ENCODE results near the gene NARS2. TPM values are rescaled to one million over a fixed set of nuclear protein-coding genes. Genes with fewer than 3 reads are reported as not detected.
"Not testable (repeated sequence)": the region's sequence is repeated elsewhere in the genome, so short reads cannot be mapped to it uniquely, and the experiment has no call there.

NARS2 gene
- total and polyA plus RNA-seq, 9 donors, result 13.2 to 24.5 (median 17.1) TPM

DNA sequence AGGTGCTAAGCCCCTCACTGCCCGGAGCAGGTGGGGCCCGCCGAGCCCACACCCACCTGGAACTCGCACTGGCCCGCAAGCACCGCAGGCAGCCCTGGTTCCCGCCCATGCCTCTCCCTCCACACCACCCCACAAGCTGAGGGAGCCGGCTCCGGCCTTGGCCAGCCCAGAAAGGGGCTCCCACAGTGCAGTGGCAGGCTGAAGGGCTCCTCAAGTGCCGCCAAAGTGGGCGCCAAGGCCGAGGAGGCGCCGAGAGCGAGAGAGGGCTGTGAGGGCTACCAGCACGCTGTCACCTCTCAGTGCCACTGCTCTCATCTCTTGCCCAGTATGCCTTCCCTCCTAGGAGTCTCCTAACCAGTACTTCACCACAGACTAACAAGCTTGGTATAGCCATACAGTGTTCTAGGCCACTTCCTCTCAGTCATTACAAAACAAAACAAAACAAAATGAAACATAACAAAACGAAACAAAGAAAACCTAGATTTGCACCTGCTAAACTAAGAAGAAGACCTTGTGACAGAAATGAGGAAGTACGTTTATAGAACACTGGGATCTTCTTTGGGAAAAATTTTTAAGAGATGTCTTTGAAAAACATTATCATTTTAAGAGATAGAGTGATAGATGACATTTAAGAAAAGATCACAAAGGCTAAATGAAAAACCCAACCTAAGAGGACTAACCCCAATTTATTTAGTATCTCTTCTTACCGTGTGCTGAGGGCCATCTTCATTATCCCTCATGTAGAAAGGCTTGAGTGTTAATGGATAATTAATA is 109.3 kb downstream of the NARS2 start:
- TF ChIP-seq POLR2A (IDR thresholded peaks at IDR 0.05) (no peak), EP300 (IDR thresholded peaks at IDR 0.05) (no peak)
- TF ChIP-seq, protein P1, sequence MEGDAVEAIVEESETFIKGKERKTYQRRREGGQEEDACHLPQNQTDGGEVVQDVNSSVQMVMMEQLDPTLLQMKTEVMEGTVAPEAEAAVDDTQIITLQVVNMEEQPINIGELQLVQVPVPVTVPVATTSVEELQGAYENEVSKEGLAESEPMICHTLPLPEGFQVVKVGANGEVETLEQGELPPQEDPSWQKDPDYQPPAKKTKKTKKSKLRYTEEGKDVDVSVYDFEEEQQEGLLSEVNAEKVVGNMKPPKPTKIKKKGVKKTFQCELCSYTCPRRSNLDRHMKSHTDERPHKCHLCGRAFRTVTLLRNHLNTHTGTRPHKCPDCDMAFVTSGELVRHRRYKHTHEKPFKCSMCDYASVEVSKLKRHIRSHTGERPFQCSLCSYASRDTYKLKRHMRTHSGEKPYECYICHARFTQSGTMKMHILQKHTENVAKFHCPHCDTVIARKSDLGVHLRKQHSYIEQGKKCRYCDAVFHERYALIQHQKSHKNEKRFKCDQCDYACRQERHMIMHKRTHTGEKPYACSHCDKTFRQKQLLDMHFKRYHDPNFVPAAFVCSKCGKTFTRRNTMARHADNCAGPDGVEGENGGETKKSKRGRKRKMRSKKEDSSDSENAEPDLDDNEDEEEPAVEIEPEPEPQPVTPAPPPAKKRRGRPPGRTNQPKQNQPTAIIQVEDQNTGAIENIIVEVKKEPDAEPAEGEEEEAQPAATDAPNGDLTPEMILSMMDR (IDR thresholded peaks at IDR 0.05), result no peak
- H3K9me3 ChIP-seq, result no peaks in the 10 kb centered on the region
- no peak for DNase-seq
- no peaks in the 10 kb centered on the region for H3K27me3 ChIP-seq
- no peak overlapping the region for H3K27ac ChIP-seq
- intact Hi-C loops (cut with DNase I), result no loop called here
- WGBS, 3 donors, result 92 to 96% (median 96%) methylated on average over 16 to 19 of the region's 19 CpGs
- H3K36me3 ChIP-seq, result no peaks in the 10 kb centered on the region
- no peaks in the 10 kb centered on the region for H3K4me1 ChIP-seq (ENCODE audit: insufficient read depth)
- H3K4me3 ChIP-seq, result no peak overlapping the region

DNA sequence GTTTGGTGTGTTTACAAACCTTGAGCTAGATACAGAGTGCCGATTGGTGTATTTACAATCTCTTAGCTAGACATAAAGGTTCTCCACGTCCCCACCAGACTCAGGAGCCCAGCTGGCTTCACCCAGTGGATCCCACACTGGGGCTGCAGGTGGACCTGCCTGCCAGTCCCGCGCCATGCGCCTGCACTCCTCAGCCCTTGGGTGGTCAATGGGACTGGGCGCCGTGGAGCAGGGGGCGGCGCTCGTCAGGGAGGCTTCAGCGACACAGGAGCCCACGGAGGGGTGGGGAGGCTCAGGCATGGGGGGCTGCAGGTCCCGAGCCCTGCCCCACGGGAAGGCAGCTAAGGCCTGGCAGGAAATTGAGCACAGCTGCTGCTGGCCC is 109.9 kb downstream of the NARS2 start:
- H3K4me1 ChIP-seq (ENCODE audit: insufficient read depth); H3K27ac ChIP-seq; H3K27me3 ChIP-seq; intact Hi-C loops (cut with DNase I); H3K4me3 ChIP-seq; H3K9me3 ChIP-seq; H3K36me3 ChIP-seq; DNase-seq: not testable (repeated sequence)
- 90 to 96% (median 94%) methylated on average over 13 to 14 of the region's 14 CpGs for WGBS, 3 donors

DNA sequence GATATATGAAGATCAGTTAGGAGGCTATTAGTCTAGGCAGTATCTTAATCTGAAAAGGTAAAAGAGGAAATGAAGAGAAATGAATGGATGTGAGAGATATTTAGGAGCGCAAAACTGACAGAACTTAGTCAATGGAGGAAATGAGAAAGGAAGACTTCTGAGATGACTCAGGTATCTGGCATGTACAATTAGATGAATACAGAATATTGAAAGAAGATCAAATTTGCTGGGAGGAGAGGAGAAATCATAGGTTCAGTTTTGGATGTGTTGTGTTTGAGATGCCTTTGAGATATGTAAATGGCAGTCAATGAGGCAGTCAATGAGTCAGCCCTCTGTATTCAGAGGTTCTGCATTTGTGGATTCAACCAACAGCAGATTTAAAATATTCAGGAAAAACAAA is 114.2 kb downstream of the NARS2 start:
- no peak overlapping the region for H3K4me3 ChIP-seq
- TF ChIP-seq EP300 (IDR thresholded peaks at IDR 0.05) (no peak), POLR2A (IDR thresholded peaks at IDR 0.05) (no peak)
- TF ChIP-seq, protein P1 (IDR thresholded peaks at IDR 0.05), result no peak
- DNase-seq, result no peak
- H3K4me1 ChIP-seq (ENCODE audit: insufficient read depth), result no peaks in the 10 kb centered on the region
- no peak overlapping the region for H3K27ac ChIP-seq
- H3K36me3 ChIP-seq, result no peaks in the 10 kb centered on the region
- no peaks in the 10 kb centered on the region for H3K27me3 ChIP-seq
- H3K9me3 ChIP-seq, result no peaks in the 10 kb centered on the region
- 94 to 96% (median 95%) methylated on average over 1 of the region's 1 CpG for WGBS, 3 donors
- intact Hi-C loops (cut with DNase I), result no loop called here

DNA sequence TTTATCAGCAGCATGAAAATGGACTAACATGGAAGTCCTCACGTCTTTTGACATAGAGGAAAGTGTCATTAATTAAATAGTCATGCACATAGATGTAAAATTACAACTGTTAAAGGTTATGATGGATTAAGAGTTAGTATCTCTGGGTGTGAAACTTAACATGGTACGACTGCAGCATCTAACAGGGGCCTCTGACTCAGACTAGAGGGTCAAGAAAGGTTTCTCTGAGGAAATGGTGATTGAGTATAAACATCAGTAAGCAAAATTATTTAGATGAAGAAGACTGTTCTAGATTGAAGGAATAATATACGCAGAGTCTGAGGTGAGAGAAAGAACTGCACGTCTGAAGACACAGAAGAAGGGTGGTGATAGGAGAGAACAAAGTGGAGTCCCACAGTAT is 114.9 kb downstream of the NARS2 start:
- WGBS, 3 donors, result 95 to 97% (median 96%) methylated on average over 4 of the region's 4 CpGs
- intact Hi-C loops (cut with DNase I), result no loop called here

DNA sequence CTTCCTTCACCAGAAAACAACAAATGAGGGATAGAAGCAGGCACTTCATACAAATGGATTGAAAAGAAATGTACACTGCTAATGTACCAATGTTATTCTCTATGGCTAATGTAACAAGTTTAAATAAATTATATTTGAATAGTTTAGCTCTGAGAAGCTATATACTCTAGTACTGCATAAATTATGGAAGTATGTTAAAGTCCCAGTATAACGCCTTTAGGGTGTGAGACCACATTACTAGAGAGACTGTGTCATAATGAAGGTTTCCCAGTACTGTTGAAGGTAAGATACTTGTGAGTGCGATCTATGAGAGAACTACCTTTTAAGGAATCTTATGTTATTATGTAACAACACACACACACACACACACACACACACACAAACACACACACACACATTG is 117.2 kb downstream of the NARS2 start:
- intact Hi-C loops (cut with DNase I), result no loop called here
- no peaks in the 10 kb centered on the region for H3K36me3 ChIP-seq
- H3K4me1 ChIP-seq (ENCODE audit: insufficient read depth), result no peaks in the 10 kb centered on the region
- WGBS, 3 donors, result 69 to 99% (median 74%) methylated on average over 2 of the region's 2 CpGs
- H3K27ac ChIP-seq, result no peak overlapping the region
- H3K4me3 ChIP-seq, result no peak overlapping the region
- no peak for DNase-seq
- no peaks in the 10 kb centered on the region for H3K27me3 ChIP-seq
- no peaks in the 10 kb centered on the region for H3K9me3 ChIP-seq
- TF ChIP-seq, protein P1 (IDR thresholded peaks at IDR 0.05), result no peak
- TF ChIP-seq POLR2A (IDR thresholded peaks at IDR 0.05) (no peak), EP300 (IDR thresholded peaks at IDR 0.05) (no peak)

More for the DNA sequence above, 114.9 kb downstream of the NARS2 start:
- no peaks in the 10 kb centered on the region for H3K27me3 ChIP-seq
- DNase-seq, result no peak
- H3K4me3 ChIP-seq, result no peak overlapping the region
- H3K4me1 ChIP-seq (ENCODE audit: insufficient read depth), result no peaks in the 10 kb centered on the region
- H3K27ac ChIP-seq, result no peak overlapping the region
- TF ChIP-seq POLR2A (IDR thresholded peaks at IDR 0.05), result no peak
- no peak for TF ChIP-seq EP300 (IDR thresholded peaks at IDR 0.05)
- TF ChIP-seq, protein P1 (IDR thresholded peaks at IDR 0.05), result no peak
- H3K9me3 ChIP-seq, result no peaks in the 10 kb centered on the region
- H3K36me3 ChIP-seq, result no peaks in the 10 kb centered on the region

Data from ovary (tissue), 9 donors.